Measurements from ENCODE around the gene PRPF38B. TPM values are rescaled to one million over a fixed set of nuclear protein-coding genes. Genes with fewer than 3 reads are reported as not detected.

Gene PRPF38B
- total and polyA plus RNA-seq, 9 of the 15 experiments (the other 6 are each of a cell fraction or from before 2014, with no cell fraction given), result 25.3 to 85.5 (median 66.4) TPM

GRCh38 chr1:108746382-108747170, 54.5 kb downstream of the PRPF38B start, which contains the start of gene STXBP3 (continued):
- TF ChIP-seq IRF9 (tag; IDR thresholded peaks at IDR 0.05), result no peak
- no peak for TF ChIP-seq RREB1 (CRISPR knock-in tag; IDR thresholded peaks at IDR 0.05)
- peak; percentile 89 for TF ChIP-seq PCBP1 (IDR thresholded peaks at IDR 0.05; ENCODE audit: low read depth, low read length, poor library complexity, severe bottlenecking)
- TF ChIP-seq MYBL2 (IDR thresholded peaks at IDR 0.05; ENCODE audit: low read depth), result no peak; the same call in 1 of the 2 replicates
- no peak for TF ChIP-seq MYBL2 (CRISPR knock-in tag; IDR thresholded peaks at IDR 0.05; ENCODE audit: borderline replicate concordance)
- TF ChIP-seq EWSR1 (IDR thresholded peaks at IDR 0.05; ENCODE audit: borderline replicate concordance, low read depth, partially characterized antibody), result no peak
- TF ChIP-seq LARP7 (IDR thresholded peaks at IDR 0.05), result peak; percentile 67; the same call in 1 of the 2 replicates
- 0 out of 2 replicates have a peak, but pooled peaks have one; percentile 30 for TF ChIP-seq GATAD2A (IDR thresholded peaks at IDR 0.05)
- TF ChIP-seq ZNF263 (CRISPR knock-in tag; IDR thresholded peaks at IDR 0.05; ENCODE audit: borderline replicate concordance), result peak; percentile 36; the same call in 1 of the 2 replicates
- TF ChIP-seq MCM2 (IDR thresholded peaks at IDR 0.05; ENCODE audit: low read depth), result no peak
- TF ChIP-seq ZNF668 (CRISPR knock-in tag; IDR thresholded peaks at IDR 0.05), result no peak
- TF ChIP-seq MTA2 (IDR thresholded peaks at IDR 0.05; ENCODE audit: low read depth), result no peak; the same call in 1 of the 2 replicates
- peak; percentile 85 for TF ChIP-seq CGGBP1 (CRISPR knock-in tag; IDR thresholded peaks at IDR 0.05)
- peak; percentile 92 for TF ChIP-seq ZBTB12 (CRISPR knock-in tag; IDR thresholded peaks at IDR 0.05)
- TF ChIP-seq ZNF274 (IDR thresholded peaks at IDR 0.05; ENCODE audit: borderline replicate concordance, low read depth, low read length), result no peak
- TF ChIP-seq SFPQ (IDR thresholded peaks at IDR 0.05; ENCODE audit: low read depth, low read length), result no peak

Measured in K562 (cell line).